Prostate gland (tissue), 2 donors: ENCODE measurements around the gene NUP210. TPM values are rescaled to one million over a fixed set of nuclear protein-coding genes. Genes with fewer than 3 reads are reported as not detected.

ENCODE experiments used
- DNase-seq: peaks from one replicate; pipeline ENCODE4 v3.0.0-alpha.2; 2019; ENCODE audit warnings: low spot score
- H3K27ac ChIP-seq, 2 donors: fragments of 200-600 bp; sonication (generic); 2 replicates each; pipeline ENCODE4 v1.5.1; 2017 to 2019
- H3K27me3 ChIP-seq: fragments of 200-600 bp; sonication (generic); replicated peaks from 2 replicates; pipeline ENCODE4 v1.5.1; 2019; ENCODE audit not compliant: insufficient read depth
- H3K36me3 ChIP-seq, 2 donors: fragments of 200-600 bp; sonication (generic); 1 replicate in 1 of 2; 2 replicates in 1 of 2; pipeline versions ENCODE4 v1.5.1 to v1.8.1; 2017 to 2019
- H3K4me1 ChIP-seq: fragments of 200-600 bp; sonication (generic); replicated peaks from 2 replicates; pipeline ENCODE4 v1.5.1; 2019
- H3K4me3 ChIP-seq, 2 donors: fragments of 200-600 bp; sonication (generic); 2 replicates each; pipeline ENCODE4 v1.5.1; 2017 to 2019
- H3K9me3 ChIP-seq: fragments of 200-600 bp; sonication (generic); 2 replicates; pipeline ENCODE4 v1.5.1; 2017
- POLR2A ChIP-seq: fragments of 450-650 bp; IDR thresholded peaks from one replicate; pipeline ENCODE4 v1.6.1; 2016; ENCODE audit warnings: antibody characterized with exemption, mild to moderate bottlenecking
- POLR2AphosphoS5 ChIP-seq: sonication (generic); formaldehyde crosslinking; IDR thresholded peaks from one replicate; pipeline ENCODE4 v1.6.1; 2017; ENCODE audit warnings: antibody characterized with exemption
- WGBS: methylation state at CpG from one replicate; pipeline ENCODE4 v1.1.5; 2018; 5-methylcytosine and 5-hydroxymethylcytosine counted together
- intact Hi-C: fragments of 100-400 bp; cut with DNase I; formaldehyde crosslinking; loops from one replicate; pipeline ENCODE4 v1.14.2; 2022
- total RNA-seq, 2 donors: library from RNA; depleted of rRNA; stranded (reverse); fragments of >200 nt; gene quantifications; one replicate each; pipeline ENCODE4 v1.1.0, GENCODE V29; 2016
- TF ChIP-seq, protein P1 (sequence below), 4 experiments: fragments of 200-600 bp in 2 of 4; fragments of 450-650 bp in 2 of 4; sonication (generic) in 2 of 4; IDR thresholded peaks; 1 replicate in 3 of 4; 2 replicates in 1 of 4; pipeline ENCODE4 v1.5.1; 2016 to 2019; ENCODE audit warnings: antibody characterized with exemption in 4 of 4, mild to moderate bottlenecking in 2 of 4, moderate library complexity in 2 of 4

NUP210 gene
- total RNA-seq, 2 donors from 2014 or later: 10.6 to 31.2 TPM

DNA sequence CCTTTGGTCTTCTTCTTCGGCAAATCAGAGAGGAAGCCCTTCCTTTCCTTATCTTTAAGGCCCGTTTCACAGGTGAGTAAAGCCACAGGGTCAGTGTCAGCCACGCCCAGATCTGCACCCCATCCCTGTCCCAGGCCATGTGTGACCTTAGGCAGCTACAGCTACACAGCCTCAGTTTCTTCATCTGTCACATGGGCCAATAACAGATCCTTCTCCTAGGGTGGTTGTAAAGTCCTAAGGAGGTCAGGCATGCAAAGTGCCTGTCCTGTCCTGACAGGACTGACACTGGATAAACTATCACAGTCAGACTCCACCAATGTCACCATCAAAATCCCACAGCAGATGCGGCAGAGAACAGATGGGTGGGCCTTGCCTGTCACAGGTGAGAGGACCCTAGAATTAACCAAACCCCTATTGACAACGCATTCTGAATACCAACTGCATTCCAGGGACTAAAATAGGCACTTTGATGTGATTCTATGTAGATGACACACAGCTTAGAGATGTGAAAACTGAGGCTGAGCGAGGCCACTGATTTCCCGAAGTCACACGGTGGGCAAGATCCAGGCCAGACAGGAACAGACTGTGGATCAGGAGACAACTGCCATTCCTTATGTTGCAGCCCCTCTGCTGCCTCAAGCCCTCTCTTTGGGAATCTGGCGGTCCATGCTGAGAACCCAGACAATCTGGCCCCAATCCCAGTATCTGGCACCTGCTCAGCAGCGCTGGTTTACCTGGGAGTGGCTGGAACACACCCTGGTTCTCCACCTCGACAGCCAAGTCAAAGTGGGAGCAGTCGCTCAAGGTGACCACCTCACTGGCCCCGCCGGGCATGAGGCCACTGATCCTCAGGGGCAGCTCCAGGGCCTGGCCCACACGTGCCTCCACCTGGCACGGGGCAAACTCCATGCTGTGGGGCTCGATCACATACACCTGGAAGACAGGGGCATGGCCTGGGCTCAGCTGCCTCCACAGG, 48.7 kb downstream of the NUP210 start:
- intact Hi-C loops: no loop called here
- no peaks in the 10 kb centered on the region for H3K36me3 ChIP-seq
- H3K9me3 ChIP-seq: no peaks in the 10 kb centered on the region
- DNase-seq: no peak
- TF ChIP-seq POLR2AphosphoS5 (no peak), POLR2A (no peak)
- TF ChIP-seq, protein P1, sequence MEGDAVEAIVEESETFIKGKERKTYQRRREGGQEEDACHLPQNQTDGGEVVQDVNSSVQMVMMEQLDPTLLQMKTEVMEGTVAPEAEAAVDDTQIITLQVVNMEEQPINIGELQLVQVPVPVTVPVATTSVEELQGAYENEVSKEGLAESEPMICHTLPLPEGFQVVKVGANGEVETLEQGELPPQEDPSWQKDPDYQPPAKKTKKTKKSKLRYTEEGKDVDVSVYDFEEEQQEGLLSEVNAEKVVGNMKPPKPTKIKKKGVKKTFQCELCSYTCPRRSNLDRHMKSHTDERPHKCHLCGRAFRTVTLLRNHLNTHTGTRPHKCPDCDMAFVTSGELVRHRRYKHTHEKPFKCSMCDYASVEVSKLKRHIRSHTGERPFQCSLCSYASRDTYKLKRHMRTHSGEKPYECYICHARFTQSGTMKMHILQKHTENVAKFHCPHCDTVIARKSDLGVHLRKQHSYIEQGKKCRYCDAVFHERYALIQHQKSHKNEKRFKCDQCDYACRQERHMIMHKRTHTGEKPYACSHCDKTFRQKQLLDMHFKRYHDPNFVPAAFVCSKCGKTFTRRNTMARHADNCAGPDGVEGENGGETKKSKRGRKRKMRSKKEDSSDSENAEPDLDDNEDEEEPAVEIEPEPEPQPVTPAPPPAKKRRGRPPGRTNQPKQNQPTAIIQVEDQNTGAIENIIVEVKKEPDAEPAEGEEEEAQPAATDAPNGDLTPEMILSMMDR (IDR thresholded peaks at IDR 0.05): no peak
- H3K27me3 ChIP-seq: no peaks in the 10 kb centered on the region
- H3K4me3 ChIP-seq: no peak overlapping the region
- no peak overlapping the region for H3K27ac ChIP-seq
- 84% methylated on average over 17 of the region's 17 CpGs for WGBS
- H3K4me1 ChIP-seq: no peaks in the 10 kb centered on the region

DNA sequence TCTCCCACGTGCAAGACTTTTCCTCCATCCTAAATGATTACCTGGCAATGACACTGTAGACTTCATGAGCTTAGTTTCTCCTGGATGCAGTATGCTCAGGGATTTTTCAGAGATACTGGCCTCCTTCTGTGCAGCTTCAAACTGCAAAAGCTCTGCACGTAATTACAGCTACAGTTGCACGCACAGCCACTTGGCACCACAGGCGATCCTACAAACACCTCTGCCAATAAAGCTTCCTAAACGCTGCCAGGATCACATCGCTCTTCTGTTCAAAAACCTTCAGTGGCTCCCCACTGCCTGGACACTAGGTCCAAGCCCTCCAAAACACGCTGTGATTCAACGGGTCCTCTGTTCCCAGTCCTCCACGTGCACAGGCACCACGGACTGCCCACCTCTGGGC, 49.5 kb downstream of the NUP210 start:
- Histone ChIP-seq H3K27ac (no peak overlapping the region), H3K4me1 (no peaks in the 10 kb centered on the region), H3K9me3 (no peaks in the 10 kb centered on the region), H3K27me3 (no peaks in the 10 kb centered on the region), H3K4me3 (no peak overlapping the region), H3K36me3 (no peaks in the 10 kb centered on the region)
- TF ChIP-seq, protein P1 (IDR thresholded peaks at IDR 0.05): no peak
- TF ChIP-seq POLR2AphosphoS5: no peak
- no peak for TF ChIP-seq POLR2A
- no peak for DNase-seq
- whole genome bisulfite sequencing: 78% methylated on average over 10 of the region's 10 CpGs
- intact Hi-C loops: no loop called here

DNA sequence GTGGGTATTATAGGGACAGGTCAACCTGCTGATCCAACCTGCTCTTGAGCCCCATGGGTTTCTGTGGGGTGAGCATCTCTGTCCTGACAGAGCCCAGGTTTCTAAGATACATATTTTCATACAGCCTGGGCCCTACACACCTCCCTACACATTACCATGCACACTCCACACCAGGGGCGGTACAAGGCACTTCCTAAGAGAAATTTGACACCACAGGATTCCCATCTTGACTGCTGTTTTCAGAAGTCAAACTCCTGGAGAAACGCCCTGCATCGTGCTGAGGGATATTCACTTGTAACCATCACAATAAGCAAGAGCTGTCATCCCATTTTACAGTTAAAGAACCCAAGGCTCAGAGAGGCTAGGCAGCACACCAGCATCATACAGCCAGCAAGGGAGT, 50.1 kb downstream of the NUP210 start:
- no peak overlapping the region for H3K4me3 ChIP-seq
- no peak overlapping the region for H3K27ac ChIP-seq
- no peaks in the 10 kb centered on the region for H3K36me3 ChIP-seq
- intact Hi-C loops: no loop called here
- H3K4me1 ChIP-seq: no peaks in the 10 kb centered on the region
- DNase-seq: no peak
- no peaks in the 10 kb centered on the region for H3K27me3 ChIP-seq
- TF ChIP-seq, protein P1 (IDR thresholded peaks at IDR 0.05): no peak
- TF ChIP-seq POLR2AphosphoS5 (no peak), POLR2A (no peak)
- no peaks in the 10 kb centered on the region for H3K9me3 ChIP-seq
- WGBS: 63% methylated on average over 3 of the region's 3 CpGs

DNA sequence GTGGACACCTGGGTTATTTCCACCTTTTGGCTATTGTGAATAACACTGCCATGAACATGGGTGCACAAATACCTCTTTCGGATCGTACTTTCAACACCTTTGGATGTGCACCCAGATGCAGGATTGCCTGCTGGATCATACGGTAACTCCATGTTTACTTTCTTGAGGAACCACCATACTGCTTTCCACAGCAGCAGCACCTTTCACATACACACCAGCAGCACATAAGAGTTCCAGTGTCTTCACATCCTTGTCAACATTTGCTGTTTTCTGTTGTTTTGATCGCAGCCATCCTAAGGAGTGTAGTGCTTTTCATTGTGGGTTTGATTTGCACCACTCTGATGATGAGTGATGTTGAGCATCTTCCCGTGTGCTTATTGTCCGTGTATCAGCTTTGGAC, 51.3 kb downstream of the NUP210 start:
- no peaks in the 10 kb centered on the region for H3K4me1 ChIP-seq
- DNase-seq: no peak
- WGBS: 97% methylated on average over 6 of the region's 6 CpGs
- H3K27me3 ChIP-seq: no peaks in the 10 kb centered on the region
- H3K27ac ChIP-seq: no peak overlapping the region
- no peak overlapping the region for H3K4me3 ChIP-seq
- H3K36me3 ChIP-seq: no peaks in the 10 kb centered on the region
- intact Hi-C loops: no loop called here
- no peaks in the 10 kb centered on the region for H3K9me3 ChIP-seq
- TF ChIP-seq POLR2AphosphoS5: no peak
- TF ChIP-seq, protein P1 (IDR thresholded peaks at IDR 0.05): no peak
- TF ChIP-seq POLR2A: no peak

GRCh38 chr3:13367728-13368127, 52.4 kb downstream of the NUP210 start:
- H3K36me3 ChIP-seq: no peaks in the 10 kb centered on the region
- no peak for DNase-seq
- 83% methylated on average over 7 of the region's 7 CpGs for WGBS
- H3K4me1 ChIP-seq: no peaks in the 10 kb centered on the region
- H3K9me3 ChIP-seq: no peaks in the 10 kb centered on the region
- no peak overlapping the region for H3K27ac ChIP-seq
- intact Hi-C loops: no loop called here
- no peak overlapping the region for H3K4me3 ChIP-seq
- H3K27me3 ChIP-seq: no peaks in the 10 kb centered on the region
- TF ChIP-seq POLR2AphosphoS5 (no peak), POLR2A (no peak)
- TF ChIP-seq, protein P1 (IDR thresholded peaks at IDR 0.05): no peak
